GM23338 (cell line): Measurements from ENCODE around the gene TERT. TPM values are rescaled to one million over a fixed set of nuclear protein-coding genes. Genes with fewer than 3 reads are reported as not detected.

Source experiments
- ATAC-seq: fragments of 200-7000 bp; cut with Tn5 transposase; 3 replicates; pipeline ENCODE4 v1.9.1; 2020
- DNase-seq: peaks from one replicate; pipeline ENCODE4 v3.0.0-alpha.2; 2015; ENCODE audit warnings: low spot score
- H2AFZ ChIP-seq: fragments of 200-600 bp; sonication (generic); 2 replicates; pipeline ENCODE4 v1.8.0; 2016; ENCODE audit warnings: antibody characterized with exemption, mild to moderate bottlenecking, moderate library complexity
- H3F3A ChIP-seq: fragments of 200-600 bp; sonication (generic); replicated peaks from 2 replicates; pipeline ENCODE4 v1.8.0; 2017; ENCODE audit warnings: antibody characterized with exemption, mixed run types, low read depth
- H3K27ac ChIP-seq: fragments of 200-600 bp; sonication (generic); 2 replicates; pipeline ENCODE4 v1.6.1; 2016; ENCODE audit warnings: low read depth
- H3K27me3 ChIP-seq: fragments of 200-600 bp; sonication (generic); 2 replicates; pipeline ENCODE4 v1.8.0; 2016; ENCODE audit warnings: mild to moderate bottlenecking, mixed run types, moderate library complexity; ENCODE audit not compliant: insufficient read depth
- H3K36me3 ChIP-seq: fragments of 200-600 bp; sonication (generic); 2 replicates; pipeline ENCODE4 v1.8.0; 2016; ENCODE audit warnings: mild to moderate bottlenecking; ENCODE audit not compliant: insufficient read depth
- H3K4me1 ChIP-seq: fragments of 200-600 bp; sonication (generic); 2 replicates; pipeline ENCODE4 v1.8.0; 2016; ENCODE audit warnings: mild to moderate bottlenecking, moderate library complexity; ENCODE audit not compliant: insufficient read depth
- H3K4me2 ChIP-seq: fragments of 200-600 bp; sonication (generic); 2 replicates; pipeline ENCODE4 v1.7.1; 2017; ENCODE audit warnings: mixed run types
- H3K4me3 ChIP-seq: fragments of 200-600 bp; sonication (generic); 2 replicates; pipeline ENCODE4 v1.6.1; 2016; ENCODE audit warnings: mixed run types
- H3K79me2 ChIP-seq: fragments of 200-600 bp; sonication (generic); replicated peaks from 2 replicates; pipeline ENCODE4 v1.8.0; 2017; ENCODE audit warnings: mild to moderate bottlenecking; ENCODE audit not compliant: insufficient read depth
- H3K9me2 ChIP-seq: fragments of 200-600 bp; sonication (generic); 2 replicates; pipeline ENCODE4 v1.8.0; 2017; ENCODE audit not compliant: insufficient read depth
- H4K20me1 ChIP-seq: fragments of 200-600 bp; sonication (generic); replicated peaks from 2 replicates; pipeline ENCODE4 v1.8.0; 2017; ENCODE audit warnings: mild to moderate bottlenecking; ENCODE audit not compliant: insufficient read depth
- H3K27ac Mint-ChIP-seq: 2 replicates; pipeline ENCODE4 v1.8.0; 2020; ENCODE audit warnings: inconsistent platforms, mild to moderate bottlenecking, moderate library complexity, mixed read lengths
- H3K27me3 Mint-ChIP-seq: 3 replicates; pipeline ENCODE4 v1.8.0; 2022; ENCODE audit warnings: low read depth, mild to moderate bottlenecking, moderate library complexity, mixed read lengths, inconsistent platforms; ENCODE audit not compliant: insufficient read depth, poor library complexity
- H3K36me3 Mint-ChIP-seq: 3 replicates; pipeline ENCODE4 v1.8.0; 2021; ENCODE audit warnings: low read depth, mild to moderate bottlenecking, inconsistent platforms, moderate library complexity, mixed read lengths
- H3K4me1 Mint-ChIP-seq: 3 replicates; pipeline ENCODE4 v1.8.0; 2020; ENCODE audit warnings: mild to moderate bottlenecking, inconsistent platforms, mixed read lengths
- H3K4me3 Mint-ChIP-seq: 3 replicates; pipeline ENCODE4 v1.8.0; 2021; ENCODE audit warnings: moderate library complexity, mild to moderate bottlenecking, inconsistent platforms, mixed read lengths
- H3K9me3 Mint-ChIP-seq: 3 replicates; pipeline ENCODE4 v1.8.0; 2020; ENCODE audit warnings: moderate library complexity, mild to moderate bottlenecking, inconsistent platforms, mixed read lengths
- CREB1 ChIP-seq: fragments of 250-450 bp; sonication (Bioruptor Pico); IDR thresholded peaks from 2 replicates; pipeline ENCODE4 v1.5.0; 2020; ENCODE audit warnings: low read depth, mild to moderate bottlenecking, moderate library complexity
- EZH2 ChIP-seq: fragments of 200-600 bp; sonication (generic); IDR thresholded peaks from one replicate; pipeline ENCODE4 v1.8.0; 2017; ENCODE audit warnings: antibody characterized with exemption, mild to moderate bottlenecking, low read depth; ENCODE audit not compliant: unreplicated experiment
- EZH2phosphoT487 ChIP-seq: fragments of 200-600 bp; sonication (generic); IDR thresholded peaks from one replicate; pipeline ENCODE4 v1.8.1; 2018; ENCODE audit warnings: antibody characterized with exemption; ENCODE audit not compliant: unreplicated experiment
- JUNB ChIP-seq: IDR thresholded peaks from one replicate; pipeline ENCODE4 v1.6.1; 2016; ENCODE audit warnings: antibody characterized with exemption; ENCODE audit not compliant: unreplicated experiment
- NANOG ChIP-seq: IDR thresholded peaks from 2 replicates; pipeline ENCODE4 v1.6.1; 2016; ENCODE audit warnings: antibody characterized with exemption, borderline replicate concordance
- POLR2AphosphoS5 ChIP-seq: IDR thresholded peaks from 2 replicates; pipeline ENCODE4 v1.6.1; 2016; ENCODE audit warnings: antibody characterized with exemption, low read depth
- STAT1 ChIP-seq: IDR thresholded peaks from one replicate; pipeline ENCODE4 v1.6.1; 2016; ENCODE audit warnings: antibody characterized with exemption; ENCODE audit not compliant: unreplicated experiment
- ZNF114 ChIP-seq: fragments of 250-450 bp; sonication (Bioruptor Pico); IDR thresholded peaks from 2 replicates; pipeline ENCODE4 v1.5.0; 2020; ENCODE audit warnings: mild to moderate bottlenecking, moderate library complexity
- ZNF331 ChIP-seq: fragments of 250-450 bp; sonication (Bioruptor Pico); IDR thresholded peaks from 2 replicates; pipeline ENCODE4 v1.5.0; 2020; ENCODE audit warnings: low read depth, mild to moderate bottlenecking, moderate library complexity
- polyA plus RNA-seq: library from polyadenylated mRNA; unstranded; fragments of >200 nt; fragmentation: Nextera tagmentation; extraction: Ambion mirVana; gene quantifications from 2 replicates; pipeline ENCODE4 v1.2.1, GENCODE V29; 2016
- total RNA-seq: library from RNA; depleted of rRNA; stranded (reverse); fragments of >200 nt; shearing (Covaris generic); gene quantifications from 2 replicates; pipeline ENCODE4 v1.2.3, GENCODE V29; 2014
- TF ChIP-seq, protein P1 (sequence below): fragments of 250-450 bp; sonication (Bioruptor Pico); IDR thresholded peaks from 2 replicates; pipeline ENCODE4 v1.5.0; 2020; ENCODE audit warnings: mild to moderate bottlenecking, moderate library complexity
- TF ChIP-seq, protein P2 (sequence below): IDR thresholded peaks from 2 replicates; pipeline ENCODE4 v1.6.1; 2016; ENCODE audit warnings: antibody characterized with exemption

TERT gene
- total and polyA plus RNA-seq, 2 experiments from 2014 or later: 9.8 to 46.4 TPM

DNA sequence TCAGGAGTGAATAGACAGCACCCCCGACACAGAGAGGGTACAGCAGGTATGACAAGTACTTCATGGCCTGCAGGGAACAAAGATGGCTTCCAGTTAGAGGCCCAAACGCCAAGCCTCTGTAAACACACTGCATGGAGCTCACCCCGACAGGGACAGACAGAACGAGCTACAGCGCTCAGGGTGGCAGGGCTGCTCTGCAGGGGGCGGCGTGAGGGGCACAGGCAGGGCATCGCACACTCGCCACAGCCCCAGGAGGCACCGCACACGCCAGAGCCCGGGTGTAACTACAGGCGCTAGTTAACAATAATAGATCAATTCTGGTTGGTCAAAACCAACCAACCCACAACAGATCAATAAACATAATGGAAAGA lies 28.9 kb upstream of the TERT start:
- H3K9me3 Mint-ChIP-seq: no peaks in the 10 kb centered on the region; the same call in 1 of the 3 replicates
- H3K27me3 Mint-ChIP-seq: peaks cover 10% of the 10 kb centered on the region
- no peak overlapping the region for H3K27ac Mint-ChIP-seq
- TF ChIP-seq NANOG: no peak
- no peak for TF ChIP-seq EZH2
- no peak for TF ChIP-seq ZNF114 (CRISPR knock-in tag)
- no peak for TF ChIP-seq STAT1
- TF ChIP-seq CREB1 (CRISPR knock-in tag): no peak
- TF ChIP-seq, protein P1, sequence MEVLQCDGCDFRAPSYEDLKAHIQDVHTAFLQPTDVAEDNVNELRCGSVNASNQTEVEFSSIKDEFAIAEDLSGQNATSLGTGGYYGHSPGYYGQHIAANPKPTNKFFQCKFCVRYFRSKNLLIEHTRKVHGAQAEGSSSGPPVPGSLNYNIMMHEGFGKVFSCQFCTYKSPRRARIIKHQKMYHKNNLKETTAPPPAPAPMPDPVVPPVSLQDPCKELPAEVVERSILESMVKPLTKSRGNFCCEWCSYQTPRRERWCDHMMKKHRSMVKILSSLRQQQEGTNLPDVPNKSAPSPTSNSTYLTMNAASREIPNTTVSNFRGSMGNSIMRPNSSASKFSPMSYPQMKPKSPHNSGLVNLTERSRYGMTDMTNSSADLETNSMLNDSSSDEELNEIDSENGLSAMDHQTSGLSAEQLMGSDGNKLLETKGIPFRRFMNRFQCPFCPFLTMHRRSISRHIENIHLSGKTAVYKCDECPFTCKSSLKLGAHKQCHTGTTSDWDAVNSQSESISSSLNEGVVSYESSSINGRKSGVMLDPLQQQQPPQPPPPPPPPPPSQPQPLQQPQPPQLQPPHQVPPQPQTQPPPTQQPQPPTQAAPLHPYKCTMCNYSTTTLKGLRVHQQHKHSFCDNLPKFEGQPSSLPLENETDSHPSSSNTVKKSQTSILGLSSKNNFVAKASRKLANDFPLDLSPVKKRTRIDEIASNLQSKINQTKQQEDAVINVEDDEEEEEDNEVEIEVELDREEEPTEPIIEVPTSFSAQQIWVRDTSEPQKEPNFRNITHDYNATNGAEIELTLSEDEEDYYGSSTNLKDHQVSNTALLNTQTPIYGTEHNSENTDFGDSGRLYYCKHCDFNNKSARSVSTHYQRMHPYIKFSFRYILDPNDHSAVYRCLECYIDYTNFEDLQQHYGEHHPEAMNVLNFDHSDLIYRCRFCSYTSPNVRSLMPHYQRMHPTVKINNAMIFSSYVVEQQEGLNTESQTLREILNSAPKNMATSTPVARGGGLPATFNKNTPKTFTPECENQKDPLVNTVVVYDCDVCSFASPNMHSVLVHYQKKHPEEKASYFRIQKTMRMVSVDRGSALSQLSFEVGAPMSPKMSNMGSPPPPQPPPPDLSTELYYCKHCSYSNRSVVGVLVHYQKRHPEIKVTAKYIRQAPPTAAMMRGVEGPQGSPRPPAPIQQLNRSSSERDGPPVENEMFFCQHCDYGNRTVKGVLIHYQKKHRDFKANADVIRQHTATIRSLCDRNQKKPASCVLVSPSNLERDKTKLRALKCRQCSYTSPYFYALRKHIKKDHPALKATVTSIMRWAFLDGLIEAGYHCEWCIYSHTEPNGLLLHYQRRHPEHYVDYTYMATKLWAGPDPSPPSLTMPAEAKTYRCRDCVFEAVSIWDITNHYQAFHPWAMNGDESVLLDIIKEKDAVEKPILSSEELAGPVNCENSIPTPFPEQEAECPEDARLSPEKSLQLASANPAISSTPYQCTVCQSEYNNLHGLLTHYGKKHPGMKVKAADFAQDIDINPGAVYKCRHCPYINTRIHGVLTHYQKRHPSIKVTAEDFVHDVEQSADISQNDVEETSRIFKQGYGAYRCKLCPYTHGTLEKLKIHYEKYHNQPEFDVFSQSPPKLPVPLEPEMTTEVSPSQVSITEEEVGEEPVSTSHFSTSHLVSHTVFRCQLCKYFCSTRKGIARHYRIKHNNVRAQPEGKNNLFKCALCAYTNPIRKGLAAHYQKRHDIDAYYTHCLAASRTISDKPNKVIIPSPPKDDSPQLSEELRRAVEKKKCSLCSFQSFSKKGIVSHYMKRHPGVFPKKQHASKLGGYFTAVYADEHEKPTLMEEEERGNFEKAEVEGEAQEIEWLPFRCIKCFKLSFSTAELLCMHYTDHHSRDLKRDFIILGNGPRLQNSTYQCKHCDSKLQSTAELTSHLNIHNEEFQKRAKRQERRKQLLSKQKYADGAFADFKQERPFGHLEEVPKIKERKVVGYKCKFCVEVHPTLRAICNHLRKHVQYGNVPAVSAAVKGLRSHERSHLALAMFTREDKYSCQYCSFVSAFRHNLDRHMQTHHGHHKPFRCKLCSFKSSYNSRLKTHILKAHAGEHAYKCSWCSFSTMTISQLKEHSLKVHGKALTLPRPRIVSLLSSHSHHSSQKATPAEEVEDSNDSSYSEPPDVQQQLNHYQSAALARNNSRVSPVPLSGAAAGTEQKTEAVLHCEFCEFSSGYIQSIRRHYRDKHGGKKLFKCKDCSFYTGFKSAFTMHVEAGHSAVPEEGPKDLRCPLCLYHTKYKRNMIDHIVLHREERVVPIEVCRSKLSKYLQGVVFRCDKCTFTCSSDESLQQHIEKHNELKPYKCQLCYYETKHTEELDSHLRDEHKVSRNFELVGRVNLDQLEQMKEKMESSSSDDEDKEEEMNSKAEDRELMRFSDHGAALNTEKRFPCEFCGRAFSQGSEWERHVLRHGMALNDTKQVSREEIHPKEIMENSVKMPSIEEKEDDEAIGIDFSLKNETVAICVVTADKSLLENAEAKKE (CRISPR knock-in tag): no peak
- TF ChIP-seq, protein P2, sequence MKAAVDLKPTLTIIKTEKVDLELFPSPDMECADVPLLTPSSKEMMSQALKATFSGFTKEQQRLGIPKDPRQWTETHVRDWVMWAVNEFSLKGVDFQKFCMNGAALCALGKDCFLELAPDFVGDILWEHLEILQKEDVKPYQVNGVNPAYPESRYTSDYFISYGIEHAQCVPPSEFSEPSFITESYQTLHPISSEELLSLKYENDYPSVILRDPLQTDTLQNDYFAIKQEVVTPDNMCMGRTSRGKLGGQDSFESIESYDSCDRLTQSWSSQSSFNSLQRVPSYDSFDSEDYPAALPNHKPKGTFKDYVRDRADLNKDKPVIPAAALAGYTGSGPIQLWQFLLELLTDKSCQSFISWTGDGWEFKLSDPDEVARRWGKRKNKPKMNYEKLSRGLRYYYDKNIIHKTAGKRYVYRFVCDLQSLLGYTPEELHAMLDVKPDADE: no peak
- TF ChIP-seq JUNB: no peak
- no peak for TF ChIP-seq EZH2phosphoT487
- no peak for TF ChIP-seq POLR2AphosphoS5
- TF ChIP-seq ZNF331 (CRISPR knock-in tag): no peak
- Histone ChIP-seq H3K79me2 (peaks cover 4% of the 10 kb centered on the region; the same call in 1 of the 2 replicates), H2AFZ (no peak overlapping the region), H3K4me2 (no peak overlapping the region), H3K27me3 (no peaks in the 10 kb centered on the region), H3K4me3 (no peak overlapping the region), H3K27ac (no peak overlapping the region), H3K4me1 (no peaks in the 10 kb centered on the region), H3K9me2 (no peaks in the 10 kb centered on the region), H4K20me1 (peaks cover 4% of the 10 kb centered on the region; the same call in 1 of the 2 replicates), H3K36me3 (peaks cover 8% of the 10 kb centered on the region; the same call in 1 of the 2 replicates), H3F3A (no peaks in the 10 kb centered on the region)
- no peak for ATAC-seq
- H3K4me3 Mint-ChIP-seq: no peak overlapping the region
- peaks cover 68% of the 10 kb centered on the region for H3K36me3 Mint-ChIP-seq
- no peak for DNase-seq
- peaks cover 8% of the 10 kb centered on the region; the same call in 1 of the 3 replicates for H3K4me1 Mint-ChIP-seq
